IPS DF 4.7 (cell line): ENCODE measurements around the gene REL.
"Not testable (repeated sequence)": the region's sequence is repeated elsewhere in the genome, so short reads cannot be mapped to it uniquely, and the experiment has no call there.

Source experiments
- DNase-seq: peaks from one replicate; pipeline ENCODE4 v3.0.0-alpha.2; 2013; ENCODE audit warnings: low spot score; ENCODE audit errors: extremely low read depth

The REL gene

GRCh38 chr2:60867848-60868247 is 13.5 kb upstream of the REL start:
- no peak for DNase-seq

- DNase-seq = no peak
Observed at GRCh38 chr2:60868589-60869273, 12.6 kb upstream of the REL start.

GRCh38 chr2:60872510-60872928 is 8.9 kb upstream of the REL start:
- DNase-seq = no peak

- DNase-seq = no peak
Observed at GRCh38 chr2:60873381-60873780, 8.0 kb upstream of the REL start.

GRCh38 chr2:60875520-60875919 is 5.9 kb upstream of the REL start:
- DNase-seq = no peak

GRCh38 chr2:60880643-60881046 is 729 bp upstream of the REL start:
- no peak for DNase-seq

- no peak for DNase-seq
Observed at GRCh38 chr2:60882971-60883753, 1.8 kb downstream of the REL start.

GRCh38 chr2:60883896-60884295 is 2.5 kb downstream of the REL start:
- no peak for DNase-seq

- DNase-seq = no peak
Observed at GRCh38 chr2:60884800-60885199, 3.4 kb downstream of the REL start.

GRCh38 chr2:60885683-60886082 is 4.3 kb downstream of the REL start:
- DNase-seq = no peak

- no peak for DNase-seq
Observed at GRCh38 chr2:60886991-60887390, 5.6 kb downstream of the REL start.

GRCh38 chr2:60888853-60889252 is 7.5 kb downstream of the REL start:
- DNase-seq = no peak

- DNase-seq = not testable (repeated sequence)
Observed at GRCh38 chr2:60889581-60890392, 8.4 kb downstream of the REL start.

GRCh38 chr2:60890393-60890707 is 9.0 kb downstream of the REL start:
- DNase-seq = no peak

GRCh38 chr2:60891180-60891579 is 9.8 kb downstream of the REL start:
- no peak for DNase-seq

GRCh38 chr2:60898567-60898966 is 17.2 kb downstream of the REL start:
- no peak for DNase-seq

- DNase-seq = no peak
Observed at GRCh38 chr2:60899230-60899891, 18.0 kb downstream of the REL start.

- no peak for DNase-seq
Observed at GRCh38 chr2:60899892-60900249, 18.5 kb downstream of the REL start.

- DNase-seq = not testable (repeated sequence)
Observed at GRCh38 chr2:60901296-60901695, 19.9 kb downstream of the REL start.

- DNase-seq = not testable (repeated sequence)
Observed at GRCh38 chr2:60905867-60906266, 24.5 kb downstream of the REL start.

GRCh38 chr2:60906395-60906794 is 25.0 kb downstream of the REL start:
- DNase-seq = no peak

- DNase-seq = no peak
Observed at GRCh38 chr2:60907329-60907728, 26.0 kb downstream of the REL start.
